Hepatic stellate cell (primary cell): ENCODE data around the gene CTSE.
"Not testable (repeated sequence)": the region's sequence is repeated elsewhere in the genome, so short reads cannot be mapped to it uniquely, and the experiment has no call there.

Experiments used
- DNase-seq: peaks from one replicate; pipeline ENCODE4 v3.0.0; 2011; ENCODE audit warnings: low spot score

CTSE gene

DNA sequence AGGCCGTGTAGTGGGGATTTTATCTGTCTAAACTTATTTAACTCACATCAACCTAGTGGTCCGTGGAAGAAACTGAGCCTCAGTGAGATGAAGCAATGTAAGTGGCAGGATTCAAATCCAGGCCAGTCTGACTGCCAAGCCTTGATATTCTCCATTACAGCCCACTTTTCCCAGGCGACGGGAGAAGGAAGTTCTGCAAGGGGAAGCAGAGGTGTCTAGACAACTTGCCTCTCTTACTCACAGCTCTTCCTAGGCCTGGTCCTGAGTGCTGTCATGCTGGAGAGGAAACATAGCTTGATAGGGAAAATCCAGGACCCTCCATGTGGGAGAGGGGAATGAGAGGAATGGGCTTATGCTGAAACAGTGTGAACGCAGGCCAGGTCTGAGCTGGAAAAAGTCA lies 9.1 kb downstream of the CTSE start:
- DNase-seq: no peak

- DNase-seq: no peak
Measured at GRCh38 chr1:206013026-206013795, 10.5 kb downstream of the CTSE start.

GRCh38 chr1:206012086-206012859 lies 11.4 kb downstream of the CTSE start:
- no peak for DNase-seq

DNA sequence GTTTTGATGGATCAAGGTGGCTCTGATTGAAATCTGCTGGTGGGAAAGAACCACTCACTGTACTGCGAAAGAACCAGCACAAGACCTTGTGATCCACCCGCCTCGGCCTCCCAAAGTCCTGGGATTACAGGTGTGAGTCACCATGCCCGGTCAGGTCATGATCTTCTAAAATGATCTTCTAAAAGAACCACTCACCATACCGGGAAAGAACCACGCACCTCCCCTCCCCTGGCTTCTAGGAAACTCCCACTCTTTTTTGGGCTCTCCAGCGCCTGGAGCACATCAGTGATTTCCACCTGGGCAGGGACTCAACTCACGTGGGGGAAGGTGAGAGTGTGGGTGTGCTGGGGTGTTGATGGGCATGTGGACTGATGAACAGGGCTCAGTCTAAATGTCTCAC lies 12.6 kb downstream of the CTSE start:
- no peak for DNase-seq

DNA sequence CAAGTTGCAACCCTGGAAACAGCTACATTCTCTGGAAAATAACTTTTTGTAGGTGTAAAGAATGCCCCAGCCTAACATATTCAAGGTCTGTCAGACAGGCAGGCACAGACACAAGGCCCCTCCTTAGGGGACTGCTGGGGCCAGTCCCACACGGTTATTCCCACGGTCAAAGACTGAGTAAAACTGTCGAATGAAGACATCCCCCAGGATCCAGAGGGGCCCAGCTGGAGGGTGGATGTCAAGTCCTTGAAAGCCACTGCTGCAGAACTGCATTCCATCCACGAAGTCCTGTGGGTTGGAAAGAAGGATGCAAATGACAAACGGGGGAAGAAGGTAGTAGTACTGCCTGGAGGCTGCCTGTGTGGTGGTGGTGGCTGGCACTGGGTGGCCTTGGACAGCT lies 13.6 kb downstream of the CTSE start:
- no peak for DNase-seq

DNA sequence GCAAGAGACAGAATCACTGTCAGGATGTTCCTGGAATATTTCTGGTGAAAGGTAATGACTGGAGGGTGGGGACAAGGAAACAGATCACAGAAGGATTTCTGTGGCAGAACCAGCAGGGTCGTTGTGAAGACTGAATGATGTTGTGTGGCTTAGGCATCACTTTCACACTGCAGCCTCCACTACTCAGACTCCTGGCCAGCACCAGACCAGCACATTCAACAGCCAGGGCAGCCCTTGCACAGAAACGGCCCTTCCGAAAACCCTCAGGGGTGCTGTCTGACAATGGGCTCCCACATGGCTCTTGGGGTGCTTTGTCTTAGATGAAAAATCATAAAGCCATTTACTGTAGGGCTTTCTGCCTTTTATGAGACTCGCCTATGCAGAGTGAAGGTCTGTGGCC lies 16.7 kb downstream of the CTSE start:
- no peak for DNase-seq

DNA sequence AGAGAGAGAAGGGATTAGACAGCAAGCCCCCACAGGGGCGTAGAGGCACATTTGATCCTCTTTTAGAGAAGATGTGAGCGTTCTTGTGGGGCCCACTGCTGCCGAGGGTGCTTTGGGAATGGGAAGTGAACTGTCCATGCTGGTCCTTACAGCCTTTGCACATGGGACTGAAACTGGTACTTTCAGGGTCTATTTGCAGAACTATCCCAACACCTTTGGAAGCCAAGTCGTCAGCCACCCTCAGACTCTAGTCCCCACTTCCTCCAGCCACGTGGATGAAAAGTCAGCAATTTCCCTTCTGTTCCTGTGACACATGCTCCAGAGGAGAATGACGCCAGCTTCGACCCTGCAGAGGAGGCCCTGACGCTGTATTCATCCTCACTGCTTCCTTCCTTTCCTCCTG lies 17.9 kb downstream of the CTSE start:
- DNase-seq: no peak

- DNase-seq: no peak
Measured at GRCh38 chr1:206005234-206005633, 18.5 kb downstream of the CTSE start.

DNA sequence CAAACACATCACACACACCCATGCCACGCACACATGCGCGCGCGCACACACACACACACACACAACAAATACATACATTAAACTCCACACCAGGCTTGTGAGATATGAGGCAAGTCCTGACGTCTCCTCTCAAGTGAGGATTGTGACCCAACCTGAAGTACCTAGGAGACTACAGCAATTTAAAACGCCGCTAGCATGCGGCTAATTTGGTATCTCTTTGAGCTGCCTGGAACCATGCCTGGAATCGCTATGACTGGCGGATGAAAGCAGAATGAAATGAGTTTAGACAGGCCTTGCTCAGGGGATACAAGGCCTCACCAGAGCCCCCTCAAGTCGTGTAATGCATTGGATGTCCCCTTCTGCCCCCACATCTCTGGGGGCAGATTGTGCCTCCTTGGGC lies 18.9 kb downstream of the CTSE start:
- DNase-seq: no peak

DNA sequence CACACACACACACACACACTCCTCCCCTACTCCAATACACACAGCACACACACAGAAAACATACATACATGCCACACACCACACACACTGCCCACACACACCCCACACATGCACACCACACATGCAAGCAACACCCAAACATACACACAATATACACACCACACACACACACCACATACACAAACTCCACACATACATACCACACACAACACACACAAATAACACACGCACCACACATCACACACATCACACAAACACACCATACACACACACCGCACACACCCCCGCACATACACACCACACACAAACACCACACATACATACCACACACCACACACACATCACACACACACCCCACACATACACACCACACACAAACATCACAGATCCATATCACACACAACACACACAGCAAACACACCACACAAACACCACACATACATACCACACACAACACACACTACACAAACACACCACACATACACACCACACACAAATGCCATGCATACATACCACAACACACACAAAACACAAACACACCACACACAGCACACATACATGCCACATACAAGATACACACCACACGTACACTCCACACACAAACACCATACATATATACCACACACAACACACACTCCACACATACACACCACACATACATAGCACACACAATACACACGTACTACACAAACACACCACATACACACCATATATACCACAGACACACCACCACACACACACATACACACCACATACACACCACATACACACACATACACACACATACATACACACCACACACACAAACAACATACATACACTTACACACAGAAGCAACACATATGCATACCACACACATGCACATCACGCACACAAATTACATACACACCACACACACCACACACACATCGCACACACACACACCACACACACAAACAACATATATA lies 19.6 kb downstream of the CTSE start:
- DNase-seq: no peak

DNA sequence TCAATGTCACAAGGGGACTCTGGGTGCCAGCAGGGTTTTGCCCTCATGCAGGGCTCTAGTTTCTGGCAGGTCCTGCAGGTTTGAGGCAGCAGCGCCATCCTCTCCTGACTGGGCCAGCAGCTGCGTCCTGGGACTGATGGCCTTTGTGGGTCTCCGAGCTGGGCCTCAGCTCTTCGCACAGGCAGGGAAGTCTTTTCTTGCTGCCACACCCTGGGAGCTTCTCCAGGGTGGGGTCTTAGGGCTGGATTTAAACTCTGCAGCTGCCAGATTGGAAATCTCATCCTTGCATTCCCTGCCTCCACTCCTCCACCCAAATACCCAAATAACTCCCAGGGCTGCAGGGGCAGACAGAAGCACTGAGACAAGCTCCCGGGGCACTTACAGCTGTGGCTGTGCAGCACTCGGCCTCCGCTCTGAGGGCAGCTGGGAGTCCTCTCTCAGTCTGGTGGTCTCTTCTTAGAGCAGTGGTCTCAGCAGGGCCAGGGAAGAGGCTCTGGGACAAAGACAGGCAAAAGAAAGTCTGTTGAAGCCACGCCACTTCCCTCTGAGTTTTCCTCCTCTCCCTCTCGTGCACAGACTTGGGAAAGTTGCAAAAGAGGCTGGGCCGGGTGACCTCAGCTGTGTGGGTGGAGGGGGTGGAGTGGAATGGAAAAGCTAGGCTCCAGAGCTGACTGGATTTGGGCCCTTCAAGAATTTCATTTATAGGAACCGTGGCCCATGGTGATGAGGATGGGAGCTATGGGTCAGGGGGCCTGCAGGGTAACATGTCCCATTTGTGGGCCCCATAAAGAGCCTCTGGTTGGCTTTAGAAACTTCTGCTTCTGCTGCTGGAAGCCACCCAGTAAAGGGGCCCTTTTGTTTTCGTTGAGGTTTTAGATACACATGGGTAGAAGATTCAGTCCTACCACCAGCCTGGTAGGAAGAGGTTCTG lies 20.6 kb downstream of the CTSE start, which contains the start of gene RAB7B:
RAB7B (minus strand) TSS at position 525 of the 931 bp plus-strand sequence. CDS start 9,260 bp downstream, outside the sequence.
- peak; percentile 84 for DNase-seq

DNA sequence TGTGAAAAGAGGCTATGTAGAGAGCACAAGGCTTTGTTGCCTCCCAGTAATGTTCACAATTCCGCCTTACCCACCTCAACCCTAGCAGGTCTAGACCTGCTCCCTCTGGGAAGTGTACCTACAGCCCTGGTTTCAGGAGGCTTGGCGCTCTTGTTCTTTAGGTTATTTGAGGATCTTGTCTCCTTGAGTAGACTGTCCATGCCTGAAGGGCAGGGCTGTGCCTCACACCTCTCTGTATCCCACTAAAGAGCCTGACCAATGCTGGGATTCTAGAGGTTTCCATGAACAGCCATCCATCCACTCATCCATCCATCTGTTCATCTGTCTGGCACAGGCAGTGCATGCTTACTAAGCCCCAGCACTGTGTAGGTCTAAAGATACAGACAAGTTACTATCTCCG lies 21.5 kb downstream of the CTSE start:
- DNase-seq: no peak

DNA sequence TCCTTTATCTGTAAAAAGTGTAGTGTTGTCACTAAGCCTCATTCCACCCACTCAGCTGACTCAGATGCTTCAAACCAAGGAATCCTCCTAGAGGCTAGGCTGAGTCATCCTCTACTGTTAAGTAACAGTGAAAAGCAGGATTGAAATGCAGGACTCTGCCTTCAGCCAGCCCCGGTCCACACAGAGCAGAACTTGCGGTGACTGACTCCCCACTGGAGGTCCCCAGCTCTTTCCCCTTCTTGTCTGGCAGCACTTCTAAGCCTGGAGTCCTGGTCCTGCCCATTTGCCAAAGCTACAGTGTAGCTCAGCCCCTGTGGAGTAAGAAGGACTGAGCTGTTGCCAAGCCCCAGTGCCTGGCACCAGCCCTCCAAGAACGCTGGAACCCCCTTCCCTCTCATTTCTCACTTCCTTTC lies 22.2 kb downstream of the CTSE start:
- DNase-seq: peak; percentile 95

GRCh38 chr1:206000641-206001339 lies 22.9 kb downstream of the CTSE start:
- DNase-seq: no peak

GRCh38 chr1:205998457-205999241 lies 25.0 kb downstream of the CTSE start:
- no peak for DNase-seq

DNA sequence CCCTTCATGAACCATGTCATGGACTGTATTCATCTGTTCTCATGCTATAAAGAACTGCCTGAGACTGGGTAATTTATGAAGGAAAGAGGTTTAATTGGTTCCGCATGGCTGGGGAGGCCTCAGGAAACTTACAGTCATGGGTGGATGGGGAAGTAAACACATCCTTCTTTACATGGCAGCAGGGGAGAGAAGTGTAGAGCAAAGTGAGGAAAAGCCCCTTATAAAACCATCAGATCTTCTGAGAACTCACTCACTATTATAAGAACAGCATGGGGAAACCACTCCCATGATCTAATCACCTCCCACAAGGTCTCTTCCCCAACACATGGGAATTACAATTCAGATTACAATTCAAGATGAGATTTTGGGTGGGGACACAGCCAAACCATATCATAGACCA lies 27.1 kb downstream of the CTSE start:
- DNase-seq: not testable (repeated sequence)

- no peak for DNase-seq
Measured at GRCh38 chr1:205994346-205994745, 29.3 kb downstream of the CTSE start.

- no peak for DNase-seq
Measured at GRCh38 chr1:205993068-205993467, 30.6 kb downstream of the CTSE start.

GRCh38 chr1:205992218-205992882 lies 31.3 kb downstream of the CTSE start:
- no peak for DNase-seq
